ENCODE measurements around the gene CNTFR. TPM values are rescaled to one million over a fixed set of nuclear protein-coding genes. Genes with fewer than 3 reads are reported as not detected.

Gene CNTFR
- total and polyA plus RNA-seq, 2 of the 8 experiments (the other 6 are each of a cell fraction or from before 2014, with no cell fraction given) = 1.2 to 4.2 TPM

- TF ChIP-seq RAD21 (IDR thresholded peaks at IDR 0.05 in 1 of 2, conservative IDR thresholded peaks at IDR 0.05 in 1 of 2; ENCODE audit: low read depth in 2 of 2, low read length in 2 of 2) (no peak), CEBPB (IDR thresholded peaks at IDR 0.05; ENCODE audit: low read depth, low read length) (no peak), ASH2L (IDR thresholded peaks at IDR 0.05; ENCODE audit: low read length) (no peak), SIRT6 (IDR thresholded peaks at IDR 0.05; ENCODE audit: low read length) (no peak), E2F6 (IDR thresholded peaks at IDR 0.05) (no peak), BACH1 (IDR thresholded peaks at IDR 0.05; ENCODE audit: low read length) (no peak), TAF7 (optimal IDR thresholded peaks at IDR 0.05; ENCODE audit: borderline replicate concordance, low read depth, low read length) (no peak), SP1 (IDR thresholded peaks at IDR 0.05; ENCODE audit: low read depth, low read length) (no peak)
Measured at GRCh38 chr9:34550016-34550680, 39.4 kb downstream of the CNTFR start (continued).

Data from H1 (cell line).